H9 (cell line): ENCODE results near the gene SNRPB2. TPM values are rescaled to one million over a fixed set of nuclear protein-coding genes. Genes with fewer than 3 reads are reported as not detected.

ENCODE experiments used
- DNase-seq: peaks from one replicate; pipeline ENCODE4 v3.0.0-alpha.2; 2017
- H2AFZ ChIP-seq: one replicate; pipeline ENCODE4 v1.6.1; 2013; ENCODE audit warnings: mild to moderate bottlenecking, low read length, control low read depth, moderate library complexity
- H2AK5ac ChIP-seq: 2 replicates; pipeline ENCODE4 v1.6.1; 2013; ENCODE audit warnings: low read length, control low read depth, mixed read lengths; ENCODE audit not compliant: insufficient read length
- H2BK120ac ChIP-seq: one replicate; pipeline ENCODE4 v1.6.1; 2013; ENCODE audit warnings: low read depth, mild to moderate bottlenecking, low read length, control low read depth, inconsistent platforms; ENCODE audit not compliant: poor library complexity, severe bottlenecking
- H2BK12ac ChIP-seq: 2 replicates; pipeline ENCODE4 v1.6.1; 2013; ENCODE audit warnings: low read length, control low read depth, mixed read lengths, low read depth; ENCODE audit not compliant: insufficient read length
- H2BK15ac ChIP-seq: 2 replicates; pipeline ENCODE4 v1.6.1; 2013; ENCODE audit warnings: low read depth, low read length, control low read depth
- H2BK20ac ChIP-seq: one replicate; pipeline ENCODE4 v1.6.1; 2013; ENCODE audit warnings: low read depth, mild to moderate bottlenecking, low read length, control low read depth, inconsistent platforms; ENCODE audit not compliant: poor library complexity, severe bottlenecking
- H2BK5ac ChIP-seq: 2 replicates; pipeline ENCODE4 v1.6.1; 2013; ENCODE audit warnings: low read length, control low read depth, mixed read lengths; ENCODE audit not compliant: insufficient read length
- H3K14ac ChIP-seq: 2 replicates; pipeline ENCODE4 v1.6.1; 2013; ENCODE audit warnings: low read length, control low read depth; ENCODE audit not compliant: insufficient read depth
- H3K18ac ChIP-seq: 2 replicates; pipeline ENCODE4 v1.6.1; 2013; ENCODE audit warnings: low read depth, mild to moderate bottlenecking, mixed read lengths, low read length, control low read depth; ENCODE audit not compliant: insufficient read length
- H3K23ac ChIP-seq: 2 replicates; pipeline ENCODE4 v1.6.1; 2013; ENCODE audit warnings: low read length, control low read depth, mixed read lengths, low read depth; ENCODE audit not compliant: insufficient read length
- H3K23me2 ChIP-seq: 2 replicates; pipeline ENCODE4 v1.6.1; 2013; ENCODE audit warnings: low read depth, mild to moderate bottlenecking, mixed read lengths, low read length, control low read depth; ENCODE audit not compliant: insufficient read length, poor library complexity, severe bottlenecking
- H3K27ac ChIP-seq: 2 replicates; pipeline ENCODE4 v1.5.1; 2013; ENCODE audit warnings: low read length, control low read depth, mixed read lengths, low read depth; ENCODE audit not compliant: insufficient read length
- H3K27me3 ChIP-seq: 2 replicates; pipeline ENCODE4 v1.6.1; 2013; ENCODE audit warnings: low read length, control low read depth, inconsistent platforms; ENCODE audit not compliant: insufficient read depth
- H3K4ac ChIP-seq: 2 replicates; pipeline ENCODE4 v1.6.1; 2013; ENCODE audit warnings: low read depth, mild to moderate bottlenecking, control low read depth, inconsistent platforms, low read length, moderate library complexity
- H3K4me1 ChIP-seq: 2 replicates; pipeline ENCODE4 v1.6.1; 2013; ENCODE audit warnings: low read length, control low read depth, inconsistent platforms; ENCODE audit not compliant: insufficient read depth
- H3K4me2 ChIP-seq: 2 replicates; pipeline ENCODE4 v1.6.1; 2013; ENCODE audit warnings: low read length, control low read depth, mixed read lengths; ENCODE audit not compliant: insufficient read length, insufficient read depth
- H3K56ac ChIP-seq: 2 replicates; pipeline ENCODE4 v1.6.1; 2013; ENCODE audit warnings: low read depth, mild to moderate bottlenecking, mixed read lengths, low read length, control low read depth; ENCODE audit not compliant: insufficient read length
- H3K79me1 ChIP-seq: 2 replicates; pipeline ENCODE4 v1.6.1; 2013; ENCODE audit warnings: low read depth, mild to moderate bottlenecking, moderate library complexity, low read length, control low read depth, inconsistent platforms; ENCODE audit not compliant: insufficient read depth, poor library complexity, severe bottlenecking
- H3K79me2 ChIP-seq: 2 replicates; pipeline ENCODE4 v1.6.1; 2013; ENCODE audit warnings: low read length, control low read depth, inconsistent platforms; ENCODE audit not compliant: insufficient read depth
- H3K9ac ChIP-seq: 2 replicates; pipeline ENCODE4 v1.6.1; 2013; ENCODE audit warnings: low read length, control low read depth, mixed read lengths; ENCODE audit not compliant: insufficient read length; ENCODE audit errors: extremely low read depth
- H3K9me3 ChIP-seq: one replicate; pipeline ENCODE4 v1.6.1; 2013; ENCODE audit warnings: low read depth, low read length, inconsistent platforms; ENCODE audit not compliant: control insufficient read depth
- H3T11ph ChIP-seq: one replicate; pipeline ENCODE4 v1.6.1; 2013; ENCODE audit warnings: mild to moderate bottlenecking, low read length, control low read depth, inconsistent platforms
- H4K20me1 ChIP-seq: one replicate; pipeline ENCODE4 v1.6.1; 2013; ENCODE audit not compliant: control insufficient read depth, insufficient read length, insufficient read depth
- H4K5ac ChIP-seq: 2 replicates; pipeline ENCODE4 v1.6.1; 2013; ENCODE audit warnings: low read depth, mild to moderate bottlenecking, mixed read lengths, low read length, control low read depth; ENCODE audit not compliant: insufficient read length
- H4K8ac ChIP-seq: replicated peaks from 2 replicates; pipeline ENCODE4 v1.6.1; 2013; ENCODE audit warnings: low read length, control low read depth, mixed read lengths, low read depth; ENCODE audit not compliant: insufficient read length
- H4K91ac ChIP-seq: 2 replicates; pipeline ENCODE4 v1.6.1; 2013; ENCODE audit warnings: low read depth, mild to moderate bottlenecking, moderate library complexity, mixed read lengths, low read length, control low read depth; ENCODE audit not compliant: insufficient read length
- H3K27ac Mint-ChIP-seq, 3 experiments: 2 replicates in 2 of 3; 3 replicates in 1 of 3; pipeline ENCODE4 v1.8.0; 2020 to 2021; ENCODE audit warnings: mixed read lengths in 3 of 3, mild to moderate bottlenecking in 1 of 3, moderate library complexity in 1 of 3
- H3K27me3 Mint-ChIP-seq: 2 replicates; pipeline ENCODE4 v1.8.0; 2021; ENCODE audit warnings: low read depth, mild to moderate bottlenecking, moderate library complexity, mixed read lengths
- H3K36me3 Mint-ChIP-seq, 3 experiments: 2 replicates in 2 of 3; 3 replicates in 1 of 3; pipeline ENCODE4 v1.8.0; 2020 to 2021; ENCODE audit warnings: low read depth in 3 of 3, mixed read lengths in 3 of 3; ENCODE audit not compliant: insufficient read depth in 1 of 3
- H3K4me1 Mint-ChIP-seq, 2 experiments: 2 replicates each; pipeline ENCODE4 v1.8.0; 2020; ENCODE audit warnings: mixed read lengths in 2 of 2
- H3K4me3 Mint-ChIP-seq, 2 experiments: 2 replicates in 1 of 2; 3 replicates in 1 of 2; pipeline ENCODE4 v1.8.0; 2020 to 2021; ENCODE audit warnings: mild to moderate bottlenecking in 2 of 2, mixed read lengths in 2 of 2, moderate library complexity in 1 of 2
- H3K9me3 Mint-ChIP-seq, 2 experiments: 2 replicates in 1 of 2; 3 replicates in 1 of 2; pipeline ENCODE4 v1.8.0; 2020; ENCODE audit warnings: mild to moderate bottlenecking in 2 of 2, mixed read lengths in 2 of 2, moderate library complexity in 1 of 2
- CTCF ChIP-seq: fragments of 200-600 bp; sonication (generic); conservative IDR thresholded peaks from 3 replicates; pipeline ENCODE4 v1.8.0; 2021; ENCODE audit warnings: antibody characterized with exemption, mild to moderate bottlenecking
- WGBS: extraction: QIAGEN DNeasy Blood & Tissue Kit; methylation state at CpG from one replicate; pipeline ENCODE4 v1.1.7; 2013; ENCODE audit warnings: missing lambda C conversion rate, low lambda C conversion rate, mixed read lengths; ENCODE audit not compliant: insufficient read length; ENCODE audit errors: extremely low coverage; 5-methylcytosine and 5-hydroxymethylcytosine counted together
- total RNA-seq: library from RNA; stranded (reverse); gene quantifications from 2 replicates; pipeline ENCODE4 v1.2.1, GENCODE V29; 2021

Gene SNRPB2
- total RNA-seq, 1 experiment from 2014 or later = 93.2 TPM

- H2AFZ ChIP-seq = no peak overlapping the region
- no peak overlapping the region for H3K4me2 ChIP-seq
- H3K9me3 Mint-ChIP-seq = no peaks in the 10 kb centered on the region
- no peak for DNase-seq
- no peaks in the 10 kb centered on the region for H3K36me3 Mint-ChIP-seq
- H2BK15ac ChIP-seq = no peak overlapping the region
- H2BK5ac ChIP-seq = no peak overlapping the region
- no peaks in the 10 kb centered on the region for H3K79me2 ChIP-seq
- H3K27ac ChIP-seq = no peak overlapping the region
- no peak overlapping the region for H2BK120ac ChIP-seq
- peak overlapping the region; percentile 35 for H2BK12ac ChIP-seq
- no peak overlapping the region for H3K56ac ChIP-seq
- H3K4me1 ChIP-seq = no peaks in the 10 kb centered on the region
- H3K27ac Mint-ChIP-seq = no peak overlapping the region
- no peak overlapping the region for H4K8ac ChIP-seq
- peaks cover 1% of the 10 kb centered on the region for H3K27me3 Mint-ChIP-seq
- H3K9me3 ChIP-seq = no peaks in the 10 kb centered on the region
- H3K23me2 ChIP-seq = no peaks in the 10 kb centered on the region
- H3K14ac ChIP-seq = no peak overlapping the region
- TF ChIP-seq CTCF = no peak
- H3K4me1 Mint-ChIP-seq = no peaks in the 10 kb centered on the region
- H4K91ac ChIP-seq = no peak overlapping the region
- H3K79me1 ChIP-seq = no peaks in the 10 kb centered on the region
- H3K27me3 ChIP-seq = no peaks in the 10 kb centered on the region
- no peak overlapping the region for H3K18ac ChIP-seq
- H3T11ph ChIP-seq = no peak overlapping the region
- H4K5ac ChIP-seq = no peak overlapping the region
- no peak overlapping the region for H3K23ac ChIP-seq
- H3K9ac ChIP-seq = no peak overlapping the region
- WGBS = no CpG with 5 or more reads among the region's 3 CpGs
- no peak overlapping the region for H3K4ac ChIP-seq
- no peaks in the 10 kb centered on the region for H4K20me1 ChIP-seq
- no peak overlapping the region for H2AK5ac ChIP-seq
- no peak overlapping the region for H2BK20ac ChIP-seq
- H3K4me3 Mint-ChIP-seq = no peak overlapping the region
Observed at GRCh38 chr20:16695628-16696027, 34.2 kb upstream of the SNRPB2 start.
